Stimulated activated CD4-positive, alpha-beta T cell treated with anti-CD3 and anti-CD28 coated beads, Interleukin-15, amount 100 ng/mL, for 48 hours (primary cell): Measurements from ENCODE around the gene RPUSD3.
A peak's percentile ranks its signal among the peaks of the same experiment; 100 is the strongest.
"Not testable (repeated sequence)": the region's sequence is repeated elsewhere in the genome, so short reads cannot be mapped to it uniquely, and the experiment has no call there.

Experiments used
- DNase-seq, 2 donors: peaks; one replicate each; pipeline ENCODE4 v3.0.0-alpha.2; 2020; ENCODE audit warnings: low read depth in 2 of 2

RPUSD3 gene

GRCh38 chr3:9865125-9865637, 21.4 kb upstream of the RPUSD3 start:
- not testable (repeated sequence) for DNase-seq

- DNase-seq: no peak
Measured at GRCh38 chr3:9864200-9864927, 20.6 kb upstream of the RPUSD3 start.

GRCh38 chr3:9863058-9863772, 19.4 kb upstream of the RPUSD3 start:
- no peak for DNase-seq

- peak in 1 of 2 donors; percentile 19 for DNase-seq
Measured at GRCh38 chr3:9862391-9863057, 18.7 kb upstream of the RPUSD3 start.

- DNase-seq: no peak
Measured at GRCh38 chr3:9861626-9862130, 17.9 kb upstream of the RPUSD3 start.

- DNase-seq: no peak
Measured at GRCh38 chr3:9861201-9861600, 17.4 kb upstream of the RPUSD3 start.

GRCh38 chr3:9859530-9860025, 15.8 kb upstream of the RPUSD3 start:
- DNase-seq: no peak

GRCh38 chr3:9855594-9855993, 11.8 kb upstream of the RPUSD3 start:
- DNase-seq: no peak

- not testable (repeated sequence) for DNase-seq
Measured at GRCh38 chr3:9854291-9854940, 10.6 kb upstream of the RPUSD3 start.

- DNase-seq: no peak
Measured at GRCh38 chr3:9852528-9852927, 8.7 kb upstream of the RPUSD3 start.

- not testable (repeated sequence) for DNase-seq
Measured at GRCh38 chr3:9851926-9852325, 8.1 kb upstream of the RPUSD3 start.

- not testable (repeated sequence) for DNase-seq
Measured at GRCh38 chr3:9851383-9851782, 7.6 kb upstream of the RPUSD3 start.

- DNase-seq: not testable (repeated sequence)
Measured at GRCh38 chr3:9848860-9849259, 5.1 kb upstream of the RPUSD3 start.

GRCh38 chr3:9847870-9848269, 4.1 kb upstream of the RPUSD3 start:
- not testable (repeated sequence) for DNase-seq

- DNase-seq: no peak
Measured at GRCh38 chr3:9846931-9847488, 3.2 kb upstream of the RPUSD3 start.

- DNase-seq: no peak
Measured at GRCh38 chr3:9846231-9846630, 2.4 kb upstream of the RPUSD3 start.

- no peak for DNase-seq
Measured at GRCh38 chr3:9841015-9841414, 2.8 kb downstream of the RPUSD3 start.

GRCh38 chr3:9838856-9839255, 5.0 kb downstream of the RPUSD3 start:
- DNase-seq: no peak

GRCh38 chr3:9837701-9838582, 5.9 kb downstream of the RPUSD3 start:
- DNase-seq: no peak
